Duodenal mucosa (tissue), 2 donors: ENCODE results near the gene DGKI.

Experiments
- H3K27ac ChIP-seq: one replicate; pipeline ENCODE4 v1.7.0; 2013; ENCODE audit warnings: low read depth, low read length
- H3K27me3 ChIP-seq, 2 donors: one replicate each; pipeline ENCODE4 v1.7.0; 2013; ENCODE audit warnings: low read length in 2 of 2, control low read depth in 1 of 2; ENCODE audit not compliant: insufficient read depth in 2 of 2, control insufficient read depth in 1 of 2
- H3K36me3 ChIP-seq, 2 donors: one replicate each; pipeline ENCODE4 v1.7.0; 2013; ENCODE audit warnings: low read length in 2 of 2, control low read depth in 1 of 2; ENCODE audit not compliant: insufficient read depth in 2 of 2, control insufficient read depth in 1 of 2
- H3K4me1 ChIP-seq, 2 donors: one replicate each; pipeline ENCODE4 v1.7.0; 2013; ENCODE audit warnings: low read length in 2 of 2, control low read depth in 1 of 2; ENCODE audit not compliant: insufficient read depth in 2 of 2, control insufficient read depth in 1 of 2
- H3K4me3 ChIP-seq, 2 donors: one replicate each; pipeline ENCODE4 v1.7.0; 2013; ENCODE audit warnings: low read length in 2 of 2, low read depth in 1 of 2
- H3K9ac ChIP-seq, 2 donors: one replicate each; pipeline ENCODE4 v1.7.0; 2013; ENCODE audit warnings: low read length in 2 of 2, low read depth in 1 of 2
- H3K9me3 ChIP-seq, 2 donors: one replicate each; pipeline ENCODE4 v1.7.0; 2013; ENCODE audit warnings: low read length in 2 of 2, control low read depth in 1 of 2; ENCODE audit not compliant: control insufficient read depth in 1 of 2

Gene DGKI

DNA sequence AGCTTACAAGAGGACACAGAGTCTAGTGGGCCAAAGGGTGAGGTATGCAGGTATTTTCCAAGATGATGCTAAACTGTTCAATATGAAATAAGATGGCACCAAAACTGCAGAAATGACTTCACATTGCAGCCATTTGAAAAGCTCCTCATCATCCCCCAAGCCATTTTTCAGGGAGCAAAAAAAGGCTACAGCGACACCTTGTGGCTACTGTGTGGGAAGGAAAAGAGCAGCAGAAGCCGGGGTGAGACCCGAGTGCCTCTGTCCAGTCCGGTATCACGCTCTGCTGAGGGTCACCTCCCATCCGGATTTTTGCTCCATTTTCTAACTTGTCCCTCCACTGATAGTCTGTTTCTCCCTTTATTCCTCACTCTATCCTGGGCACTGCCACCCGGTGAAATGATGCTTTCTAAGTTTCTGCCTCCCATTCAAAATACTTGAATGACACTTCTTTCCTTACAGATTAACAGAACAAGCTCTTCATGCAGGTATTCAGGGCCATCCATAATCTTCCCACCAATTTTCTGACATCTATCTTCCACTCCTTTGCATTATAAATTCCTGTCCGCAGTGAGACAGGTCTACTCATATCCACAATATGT is 220.2 kb downstream of the DGKI start:
- Histone ChIP-seq H3K27me3 (peaks cover 0 to 3% of the 10 kb centered on the region in 2 donors), H3K36me3 (no peaks in the 10 kb centered on the region), H3K4me3 (no peak overlapping the region), H3K9ac (no peak overlapping the region), H3K4me1 (no peaks in the 10 kb centered on the region), H3K9me3 (no peaks in the 10 kb centered on the region), H3K27ac (no peak overlapping the region)

DNA sequence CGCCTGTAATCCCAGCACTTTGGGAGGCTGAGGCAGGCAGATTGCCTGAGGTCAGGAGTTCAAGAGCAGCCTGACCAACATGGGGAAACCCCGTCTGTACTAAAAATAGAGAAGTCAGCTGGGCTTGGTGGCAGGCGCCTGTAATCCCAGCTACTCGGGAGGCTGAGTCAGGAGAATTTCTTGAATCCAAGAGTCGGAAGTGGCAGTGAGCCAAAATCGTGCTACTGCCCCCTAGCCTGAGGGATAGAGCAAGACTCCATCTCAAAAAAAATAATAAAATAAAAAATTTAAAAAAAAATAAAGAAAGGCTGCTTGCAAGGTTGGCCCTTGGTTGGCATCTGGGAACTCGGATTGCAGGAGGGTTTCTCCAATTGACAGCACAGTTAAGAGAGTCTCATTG is 221.6 kb downstream of the DGKI start:
- H3K27ac ChIP-seq: no peak overlapping the region
- no peaks in the 10 kb centered on the region for H3K36me3 ChIP-seq
- no peak overlapping the region for H3K4me3 ChIP-seq
- H3K4me1 ChIP-seq: no peaks in the 10 kb centered on the region
- H3K9me3 ChIP-seq: no peaks in the 10 kb centered on the region
- H3K9ac ChIP-seq: no peak overlapping the region
- peaks cover 0 to 3% of the 10 kb centered on the region in 2 donors for H3K27me3 ChIP-seq

GRCh38 chr7:137619181-137619580 is 227.6 kb downstream of the DGKI start:
- Histone ChIP-seq H3K27ac (no peak overlapping the region), H3K9me3 (no peaks in the 10 kb centered on the region), H3K9ac (no peak overlapping the region), H3K4me3 (no peak overlapping the region), H3K36me3 (no peaks in the 10 kb centered on the region), H3K4me1 (no peaks in the 10 kb centered on the region), H3K27me3 (peaks cover 0 to 4% of the 10 kb centered on the region in 2 donors)

DNA sequence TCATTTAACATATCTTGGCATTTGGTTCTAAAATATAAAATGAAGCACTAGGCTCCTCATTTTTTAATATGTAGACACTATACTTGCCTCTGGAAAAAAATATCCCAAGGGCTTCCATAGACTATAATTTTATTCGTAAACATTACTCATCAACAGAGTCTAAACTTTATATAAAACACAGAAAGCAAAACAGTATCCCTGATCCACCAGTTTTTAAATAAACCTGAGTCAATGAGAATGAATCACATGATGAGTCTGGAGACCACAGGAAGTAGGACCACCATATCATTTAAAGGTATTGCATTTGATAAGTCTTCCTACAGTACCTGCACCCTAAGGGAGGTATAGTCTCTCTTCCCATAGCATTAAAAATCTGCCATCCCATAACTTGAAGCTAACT is 228.0 kb downstream of the DGKI start:
- H3K4me1 ChIP-seq: no peaks in the 10 kb centered on the region
- no peak overlapping the region for H3K4me3 ChIP-seq
- no peak overlapping the region for H3K9ac ChIP-seq
- peaks cover 0 to 4% of the 10 kb centered on the region in 2 donors for H3K27me3 ChIP-seq
- H3K36me3 ChIP-seq: no peaks in the 10 kb centered on the region
- no peaks in the 10 kb centered on the region for H3K9me3 ChIP-seq
- H3K27ac ChIP-seq: no peak overlapping the region

- H3K27me3 ChIP-seq: peaks cover 4% of the 10 kb centered on the region in 2 donors
- H3K9me3 ChIP-seq: no peaks in the 10 kb centered on the region
- no peaks in the 10 kb centered on the region for H3K4me1 ChIP-seq
- H3K27ac ChIP-seq: no peak overlapping the region
- H3K9ac ChIP-seq: no peak overlapping the region
- H3K4me3 ChIP-seq: no peak overlapping the region
- no peaks in the 10 kb centered on the region for H3K36me3 ChIP-seq
Measured at GRCh38 chr7:137613006-137613525, 233.7 kb downstream of the DGKI start.

DNA sequence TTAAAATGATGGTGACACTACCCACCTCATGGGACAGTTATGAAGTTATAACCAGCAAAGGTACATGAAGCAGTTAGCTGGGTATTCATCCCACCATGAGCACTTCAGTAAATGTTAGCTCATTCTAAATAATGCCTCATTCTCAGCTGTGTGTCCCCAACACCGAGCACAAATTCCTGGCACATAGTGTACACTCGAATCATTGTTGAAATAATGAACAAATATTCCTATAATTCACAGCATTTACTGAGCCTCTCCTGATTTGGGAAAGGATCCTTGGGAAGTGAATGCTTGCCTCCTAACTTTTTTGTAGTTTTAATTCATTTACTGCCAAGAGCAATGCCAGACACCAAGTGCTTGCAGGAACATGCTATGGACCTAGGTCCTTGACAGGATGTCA is 235.2 kb downstream of the DGKI start:
- Histone ChIP-seq H3K27ac (no peak overlapping the region), H3K27me3 (peaks cover 4 to 9% of the 10 kb centered on the region in 2 donors)

GRCh38 chr7:137609500-137609899 is 237.3 kb downstream of the DGKI start:
- H3K27ac ChIP-seq: no peak overlapping the region

More for the DNA sequence above, 235.2 kb downstream of the DGKI start:
- no peaks in the 10 kb centered on the region for H3K4me1 ChIP-seq
- H3K36me3 ChIP-seq: no peaks in the 10 kb centered on the region
- H3K9ac ChIP-seq: no peak overlapping the region
- no peak overlapping the region for H3K4me3 ChIP-seq
- no peaks in the 10 kb centered on the region for H3K9me3 ChIP-seq

GRCh38 chr7:137606061-137606674 is 240.6 kb downstream of the DGKI start:
- Histone ChIP-seq H3K27ac (no peak overlapping the region), H3K9me3 (no peaks in the 10 kb centered on the region), H3K36me3 (no peaks in the 10 kb centered on the region), H3K27me3 (peaks cover 0 to 10% of the 10 kb centered on the region in 2 donors), H3K4me1 (no peaks in the 10 kb centered on the region), H3K4me3 (no peak overlapping the region), H3K9ac (no peak overlapping the region)

More at GRCh38 chr7:137609500-137609899, 237.3 kb downstream of the DGKI start:
- Histone ChIP-seq H3K9me3 (no peaks in the 10 kb centered on the region), H3K4me1 (no peaks in the 10 kb centered on the region), H3K27me3 (peaks cover 0 to 11% of the 10 kb centered on the region in 2 donors), H3K9ac (no peak overlapping the region), H3K4me3 (no peak overlapping the region), H3K36me3 (no peaks in the 10 kb centered on the region)

GRCh38 chr7:137603043-137603442 is 243.7 kb downstream of the DGKI start:
- peaks cover 0 to 10% of the 10 kb centered on the region in 2 donors for H3K27me3 ChIP-seq
- H3K9me3 ChIP-seq: no peaks in the 10 kb centered on the region
- no peak overlapping the region for H3K9ac ChIP-seq
- no peak overlapping the region for H3K4me3 ChIP-seq
- no peak overlapping the region for H3K27ac ChIP-seq
- no peaks in the 10 kb centered on the region for H3K36me3 ChIP-seq
- H3K4me1 ChIP-seq: no peaks in the 10 kb centered on the region

- no peak overlapping the region for H3K4me3 ChIP-seq
- H3K9me3 ChIP-seq: no peaks in the 10 kb centered on the region
- H3K9ac ChIP-seq: no peak overlapping the region
- H3K27me3 ChIP-seq: peaks cover 0 to 4% of the 10 kb centered on the region in 2 donors
- no peaks in the 10 kb centered on the region for H3K36me3 ChIP-seq
- H3K27ac ChIP-seq: no peak overlapping the region
- H3K4me1 ChIP-seq: no peaks in the 10 kb centered on the region
Measured at GRCh38 chr7:137601642-137602041, 245.1 kb downstream of the DGKI start.
